Right lobe of liver (tissue), 4 donors: ENCODE measurements around the gene OR51I2.

ENCODE experiments used
- CTCF ChIP-seq, 4 donors: fragments of 200-600 bp in 3 of 4; fragments of 450-650 bp in 1 of 4; IDR thresholded peaks; one replicate each; pipeline versions ENCODE4 v1.5.1 to v1.8.0; 2016 to 2022; ENCODE audit warnings: antibody characterized with exemption in 4 of 4, mild to moderate bottlenecking in 2 of 4
- POLR2A ChIP-seq: fragments of 450-650 bp; IDR thresholded peaks from one replicate; pipeline ENCODE4 v1.6.1; 2017; ENCODE audit warnings: antibody characterized with exemption, mild to moderate bottlenecking
- donor health status: DM: no; HTN: no; CAD: no.
- donor health status: DM: no; HTN: no; CAD: no.
- donor health status: DM: no; HTN: yes; CAD: no.

GRCh38 chr11:5486421-5486820, 37.3 kb downstream of the OR51I2 start:
- no peak for TF ChIP-seq CTCF (IDR thresholded peaks at IDR 0.05)
- TF ChIP-seq POLR2A, result no peak
